Esophagus squamous epithelium (tissue), 5 donors: ENCODE results near the gene TSSK2. TPM values are rescaled to one million over a fixed set of nuclear protein-coding genes. Genes with fewer than 3 reads are reported as not detected.

Experiments used
- DNase-seq: peaks from one replicate; lab custom pipeline; 2025; lab: John Stamatoyannopoulos, UW
- H3K27ac ChIP-seq, 4 donors: fragments of 200-600 bp; sonication (generic); one replicate each; pipeline ENCODE4 v1.5.1; 2016 to 2019; ENCODE audit warnings: mild to moderate bottlenecking in 1 of 4
- H3K27me3 ChIP-seq, 4 donors: fragments of 200-600 bp; sonication (generic); 1 replicate in 3 of 4; 2 replicates in 1 of 4; pipeline versions ENCODE4 v1.5.1 to v1.6.0; 2017 to 2021; ENCODE audit warnings: antibody characterized with exemption in 1 of 4
- H3K36me3 ChIP-seq, 3 donors: fragments of 200-600 bp; sonication (generic); one replicate each; pipeline ENCODE4 v1.5.1; 2016 to 2019
- H3K4me1 ChIP-seq, 3 donors: fragments of 200-600 bp; sonication (generic); one replicate each; pipeline ENCODE4 v1.5.1; 2017 to 2019
- H3K4me3 ChIP-seq, 4 donors: fragments of 200-600 bp; sonication (generic); 1 replicate in 3 of 4; 2 replicates in 1 of 4; pipeline ENCODE4 v1.5.1; 2016 to 2019; ENCODE audit warnings: mild to moderate bottlenecking in 2 of 4, moderate library complexity in 1 of 4
- H3K9me3 ChIP-seq, 3 donors: fragments of 200-600 bp; sonication (generic); one replicate each; pipeline ENCODE4 v1.5.1; 2016 to 2019
- POLR2A ChIP-seq, 4 donors: fragments of 450-650 bp; IDR thresholded peaks; one replicate each; pipeline ENCODE4 v1.6.1; 2017; ENCODE audit warnings: antibody characterized with exemption in 4 of 4, mild to moderate bottlenecking in 4 of 4, moderate library complexity in 3 of 4
- WGBS, 2 donors: methylation state at CpG; one replicate each; pipeline ENCODE4 v1.1.5; 2018; 5-methylcytosine and 5-hydroxymethylcytosine counted together
- intact Hi-C: fragments of 100-400 bp; cut with DNase I; formaldehyde crosslinking; loops from one replicate; pipeline ENCODE4 v1.15.0; 2022
- total RNA-seq, 4 donors: library from RNA; depleted of rRNA; stranded (reverse); fragments of >200 nt; gene quantifications; one replicate each; pipeline ENCODE4 v1.1.0, GENCODE V29; 2016
- TF ChIP-seq, protein P1 (sequence below), 6 experiments: fragments of 450-650 bp in 4 of 6; fragments of 200-600 bp in 2 of 6; sonication (generic) in 2 of 6; IDR thresholded peaks; one replicate each; pipeline ENCODE4 v1.5.1; 2016 to 2019; ENCODE audit warnings: antibody characterized with exemption in 6 of 6, mild to moderate bottlenecking in 4 of 6, moderate library complexity in 4 of 6
- donor health status: DM: yes; HTN: yes; CAD: no.

The TSSK2 gene
- total RNA-seq, 4 donors from 2014 or later, result 0.18 TPM; not detected in 3

DNA sequence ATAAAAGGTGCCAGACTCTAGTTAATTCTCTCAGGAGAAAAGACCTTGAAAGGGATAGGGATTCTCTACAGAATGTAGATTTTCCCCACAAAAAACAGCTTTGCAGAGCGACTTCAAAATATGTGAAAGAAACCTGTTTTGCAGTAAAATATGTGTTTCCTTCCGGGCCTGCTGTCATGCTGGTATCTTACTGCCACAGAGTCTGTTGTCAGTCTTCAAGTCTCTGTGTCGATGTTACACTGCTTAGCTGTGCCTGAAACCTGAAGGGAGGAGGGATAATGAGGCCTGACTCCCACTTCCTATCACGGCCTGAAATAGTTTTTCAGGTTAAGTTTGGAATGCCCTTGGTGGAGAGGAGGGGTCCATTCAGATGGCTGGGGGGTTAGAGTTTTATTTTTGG is 7.2 kb upstream of the TSSK2 start:
- TF ChIP-seq, protein P1, sequence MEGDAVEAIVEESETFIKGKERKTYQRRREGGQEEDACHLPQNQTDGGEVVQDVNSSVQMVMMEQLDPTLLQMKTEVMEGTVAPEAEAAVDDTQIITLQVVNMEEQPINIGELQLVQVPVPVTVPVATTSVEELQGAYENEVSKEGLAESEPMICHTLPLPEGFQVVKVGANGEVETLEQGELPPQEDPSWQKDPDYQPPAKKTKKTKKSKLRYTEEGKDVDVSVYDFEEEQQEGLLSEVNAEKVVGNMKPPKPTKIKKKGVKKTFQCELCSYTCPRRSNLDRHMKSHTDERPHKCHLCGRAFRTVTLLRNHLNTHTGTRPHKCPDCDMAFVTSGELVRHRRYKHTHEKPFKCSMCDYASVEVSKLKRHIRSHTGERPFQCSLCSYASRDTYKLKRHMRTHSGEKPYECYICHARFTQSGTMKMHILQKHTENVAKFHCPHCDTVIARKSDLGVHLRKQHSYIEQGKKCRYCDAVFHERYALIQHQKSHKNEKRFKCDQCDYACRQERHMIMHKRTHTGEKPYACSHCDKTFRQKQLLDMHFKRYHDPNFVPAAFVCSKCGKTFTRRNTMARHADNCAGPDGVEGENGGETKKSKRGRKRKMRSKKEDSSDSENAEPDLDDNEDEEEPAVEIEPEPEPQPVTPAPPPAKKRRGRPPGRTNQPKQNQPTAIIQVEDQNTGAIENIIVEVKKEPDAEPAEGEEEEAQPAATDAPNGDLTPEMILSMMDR (IDR thresholded peaks at IDR 0.05), result no peak
- TF ChIP-seq POLR2A (IDR thresholded peaks at IDR 0.05), result no peak
- intact Hi-C loops, result no loop called here
- no peaks in the 10 kb centered on the region for H3K27me3 ChIP-seq

DNA sequence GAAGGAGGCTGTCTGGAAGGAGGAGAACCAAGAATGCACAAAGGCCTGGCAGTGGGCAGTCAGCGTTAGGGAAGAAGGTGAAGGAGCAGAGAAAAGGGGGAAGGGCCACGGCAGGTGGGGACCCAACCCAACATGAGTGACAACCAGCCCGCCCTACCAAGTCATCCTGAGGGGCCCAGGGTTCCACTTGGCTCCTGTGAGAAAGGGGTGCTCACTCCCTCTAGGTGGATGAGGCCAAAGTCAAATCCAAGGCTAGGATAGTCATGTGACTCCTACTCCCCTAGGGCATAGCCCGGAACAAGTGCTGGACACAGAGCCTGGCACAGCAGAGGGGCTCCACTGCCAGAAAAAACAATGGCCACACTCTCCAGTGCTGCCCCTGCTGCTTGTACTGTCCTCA is 6.7 kb upstream of the TSSK2 start:
- intact Hi-C loops, result no loop called here
- Histone ChIP-seq H3K27ac (no peak overlapping the region), H3K4me1 (peaks cover 37 to 64% (median 39%) of the 10 kb centered on the region in 3 donors), H3K27me3 (no peaks in the 10 kb centered on the region), H3K36me3 (no peaks in the 10 kb centered on the region), H3K9me3 (no peaks in the 10 kb centered on the region), H3K4me3 (no peak overlapping the region)
- WGBS, 2 donors, result 69% methylated on average over 4 of the region's 4 CpGs
- no peak for TF ChIP-seq POLR2A (IDR thresholded peaks at IDR 0.05)
- TF ChIP-seq, protein P1 (IDR thresholded peaks at IDR 0.05), result no peak
- DNase-seq, result no peak

More for the DNA sequence above, 7.2 kb upstream of the TSSK2 start:
- Histone ChIP-seq H3K36me3 (peaks cover 0 to 1% (median 0%) of the 10 kb centered on the region in 3 donors), H3K4me3 (no peak overlapping the region), H3K9me3 (no peaks in the 10 kb centered on the region), H3K4me1 (peaks cover 34 to 64% (median 39%) of the 10 kb centered on the region in 3 donors), H3K27ac (no peak overlapping the region)
- 90% methylated on average over 3 to 4 of the region's 4 CpGs for WGBS, 2 donors
- no peak for DNase-seq

GRCh38 chr22:19125011-19125410 is 6.1 kb upstream of the TSSK2 start:
- no peak for DNase-seq
- 83 to 100% methylated on average over 2 to 9 of the region's 11 CpGs for WGBS, 2 donors
- H3K36me3 ChIP-seq, result no peaks in the 10 kb centered on the region
- no peaks in the 10 kb centered on the region for H3K27me3 ChIP-seq
- H3K4me3 ChIP-seq, result no peak overlapping the region
- intact Hi-C loops, result no loop called here
- TF ChIP-seq POLR2A (IDR thresholded peaks at IDR 0.05), result no peak
- TF ChIP-seq, protein P1 (IDR thresholded peaks at IDR 0.05), result no peak
- no peak overlapping the region for H3K27ac ChIP-seq
- H3K9me3 ChIP-seq, result no peaks in the 10 kb centered on the region
- H3K4me1 ChIP-seq, result peaks cover 35 to 64% (median 36%) of the 10 kb centered on the region in 3 donors

DNA sequence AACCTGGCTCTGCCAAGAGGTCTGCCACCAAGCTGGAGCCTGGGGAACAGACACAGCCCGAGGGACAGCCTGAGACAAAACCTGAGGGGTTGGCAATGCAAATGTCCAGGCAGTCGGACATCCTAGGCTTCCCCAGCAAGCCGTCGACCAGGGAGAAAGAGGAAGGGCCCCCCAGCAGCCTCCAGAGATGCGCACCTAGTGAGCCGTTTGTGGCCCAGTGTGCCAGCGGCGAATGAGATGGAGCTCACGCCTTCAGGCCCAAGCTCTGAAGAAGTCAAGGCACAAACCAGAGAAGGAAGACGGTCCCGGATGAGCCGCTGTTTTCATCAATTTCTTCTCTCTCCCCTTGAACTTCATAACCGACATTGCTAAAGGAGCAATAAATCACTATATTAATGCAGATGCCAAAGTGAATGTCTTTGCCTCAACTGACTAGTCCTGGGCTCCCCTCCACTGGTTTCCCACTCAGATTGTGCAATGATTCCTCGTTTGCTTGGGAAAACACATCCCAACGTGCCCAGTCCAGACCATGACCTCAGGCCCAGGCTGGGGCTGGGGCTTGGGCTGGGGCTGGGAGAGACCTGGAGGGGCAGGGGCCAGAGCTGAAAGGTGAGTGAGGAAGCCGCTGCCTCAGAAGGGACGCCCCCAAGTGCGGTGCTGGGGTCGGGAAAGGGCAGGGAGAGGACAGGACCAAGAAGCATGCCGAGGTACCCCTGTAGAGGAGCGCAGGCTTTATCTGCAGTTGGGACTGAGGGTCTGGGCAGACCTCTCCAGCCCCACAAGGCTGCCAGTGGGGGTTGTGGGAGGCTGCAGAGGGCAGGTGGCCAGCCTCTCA is 5.4 kb upstream of the TSSK2 start:
- Histone ChIP-seq H3K27ac (no peak overlapping the region), H3K9me3 (no peaks in the 10 kb centered on the region), H3K36me3 (no peaks in the 10 kb centered on the region), H3K4me3 (no peak overlapping the region), H3K4me1 (peaks cover 28 to 64% (median 29%) of the 10 kb centered on the region in 3 donors), H3K27me3 (no peaks in the 10 kb centered on the region)
- 63 to 85% methylated on average over 14 to 15 of the region's 21 CpGs for WGBS, 2 donors
- TF ChIP-seq POLR2A (IDR thresholded peaks at IDR 0.05), result no peak
- TF ChIP-seq, protein P1 (IDR thresholded peaks at IDR 0.05), result no peak
- intact Hi-C loops, result no loop called here
- DNase-seq, result no peak
